NB4 (cell line): ENCODE data around the gene PITPNM3.
A peak's percentile ranks its signal among the peaks of the same experiment; 100 is the strongest.

Experiments
- DNase-seq: peaks from one replicate; pipeline ENCODE4 v3.0.0; 2010; ENCODE audit warnings: low read depth
- H3K4me3 ChIP-seq: one replicate; pipeline ENCODE4 v1.5.1; 2011; ENCODE audit warnings: mild to moderate bottlenecking, low read depth, low read length, moderate library complexity
- MYC ChIP-seq: IDR thresholded peaks from 2 replicates; pipeline ENCODE4 v1.6.1; 2011; ENCODE audit warnings: low read depth, low read length
- POLR2A ChIP-seq: IDR thresholded peaks from 2 replicates; pipeline ENCODE4 v1.6.1; 2011; ENCODE audit warnings: mild to moderate bottlenecking; ENCODE audit not compliant: insufficient read length; ENCODE audit errors: extremely low read depth
- TF ChIP-seq, protein P1 (sequence below): IDR thresholded peaks from 2 replicates; pipeline ENCODE4 v1.6.1; 2011; ENCODE audit warnings: low read depth, low read length
- TF ChIP-seq, protein P2 (sequence below): IDR thresholded peaks from one replicate; pipeline ENCODE4 v1.5.1; 2012; ENCODE audit warnings: low read depth, low read length

PITPNM3 gene

DNA sequence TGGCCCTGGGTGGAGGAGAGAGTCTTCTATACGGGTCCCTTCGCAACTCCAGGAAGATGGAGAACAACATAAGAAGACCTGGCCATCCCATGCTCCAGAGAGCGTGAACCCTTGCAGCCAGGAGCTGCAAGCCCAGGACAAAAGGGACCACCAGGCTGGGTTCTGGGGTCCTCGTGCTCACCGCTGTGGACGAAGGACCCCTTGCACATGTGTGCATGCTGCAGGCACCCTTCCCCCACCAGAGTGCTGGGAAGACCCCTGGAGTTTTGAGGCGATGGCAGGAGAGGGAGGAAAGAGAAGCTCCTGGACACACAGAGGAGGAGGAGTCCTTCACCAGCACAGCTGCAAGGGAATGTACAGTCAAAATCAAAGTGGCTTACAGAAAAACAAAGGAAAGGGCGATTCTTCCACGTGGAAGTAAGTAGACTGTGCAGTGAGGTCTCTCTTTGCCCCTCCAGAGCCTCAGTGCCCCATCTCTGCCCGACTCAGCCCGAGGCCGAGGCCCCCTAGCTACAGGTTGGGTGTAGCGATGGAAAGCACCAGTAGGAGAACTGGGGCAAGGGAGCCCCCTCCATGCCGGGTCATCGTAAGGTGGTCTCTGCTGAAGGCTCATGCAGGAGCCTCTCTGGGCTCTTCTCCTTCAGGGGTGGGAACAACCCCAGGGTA lies 60.8 kb downstream of the PITPNM3 start:
- no peak overlapping the region for H3K4me3 ChIP-seq
- DNase-seq: no peak
- TF ChIP-seq MYC: no peak
- no peak for TF ChIP-seq POLR2A
- TF ChIP-seq, protein P1, sequence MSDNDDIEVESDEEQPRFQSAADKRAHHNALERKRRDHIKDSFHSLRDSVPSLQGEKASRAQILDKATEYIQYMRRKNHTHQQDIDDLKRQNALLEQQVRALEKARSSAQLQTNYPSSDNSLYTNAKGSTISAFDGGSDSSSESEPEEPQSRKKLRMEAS: no peak
- TF ChIP-seq, protein P2, sequence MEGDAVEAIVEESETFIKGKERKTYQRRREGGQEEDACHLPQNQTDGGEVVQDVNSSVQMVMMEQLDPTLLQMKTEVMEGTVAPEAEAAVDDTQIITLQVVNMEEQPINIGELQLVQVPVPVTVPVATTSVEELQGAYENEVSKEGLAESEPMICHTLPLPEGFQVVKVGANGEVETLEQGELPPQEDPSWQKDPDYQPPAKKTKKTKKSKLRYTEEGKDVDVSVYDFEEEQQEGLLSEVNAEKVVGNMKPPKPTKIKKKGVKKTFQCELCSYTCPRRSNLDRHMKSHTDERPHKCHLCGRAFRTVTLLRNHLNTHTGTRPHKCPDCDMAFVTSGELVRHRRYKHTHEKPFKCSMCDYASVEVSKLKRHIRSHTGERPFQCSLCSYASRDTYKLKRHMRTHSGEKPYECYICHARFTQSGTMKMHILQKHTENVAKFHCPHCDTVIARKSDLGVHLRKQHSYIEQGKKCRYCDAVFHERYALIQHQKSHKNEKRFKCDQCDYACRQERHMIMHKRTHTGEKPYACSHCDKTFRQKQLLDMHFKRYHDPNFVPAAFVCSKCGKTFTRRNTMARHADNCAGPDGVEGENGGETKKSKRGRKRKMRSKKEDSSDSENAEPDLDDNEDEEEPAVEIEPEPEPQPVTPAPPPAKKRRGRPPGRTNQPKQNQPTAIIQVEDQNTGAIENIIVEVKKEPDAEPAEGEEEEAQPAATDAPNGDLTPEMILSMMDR: no peak

DNA sequence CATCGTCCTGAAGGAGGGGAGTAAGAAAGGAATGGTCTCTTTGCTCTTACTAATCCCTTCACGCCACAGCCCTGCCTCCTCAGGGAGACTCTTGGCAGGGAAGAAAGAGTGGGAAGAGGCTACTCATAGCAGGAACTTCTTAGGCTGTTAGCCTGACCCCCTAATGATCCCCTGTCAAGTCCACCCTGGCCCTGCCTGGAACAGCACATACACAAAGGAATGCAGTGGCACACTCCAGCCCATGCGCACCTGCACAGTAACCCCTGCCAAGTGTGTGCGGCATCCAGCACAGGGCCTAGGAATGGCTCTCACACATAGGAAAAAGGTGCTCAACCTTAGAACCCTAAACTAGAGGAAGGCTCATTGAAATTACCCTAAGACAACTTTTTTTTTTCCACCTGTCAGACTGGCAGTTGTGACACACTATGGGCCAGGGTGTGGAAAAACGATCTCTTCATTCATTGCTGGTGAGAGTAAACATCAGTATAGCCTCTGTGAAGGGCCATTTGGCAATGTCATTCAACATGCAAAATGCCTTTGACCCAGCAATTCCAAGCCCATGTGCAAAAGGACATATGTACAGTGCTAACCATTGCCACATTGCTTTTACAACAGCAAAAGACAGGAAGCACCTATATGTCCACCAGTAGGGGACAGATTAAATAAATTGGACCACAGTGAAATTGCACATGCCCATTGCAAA lies 62.0 kb downstream of the PITPNM3 start:
- no peak overlapping the region for H3K4me3 ChIP-seq
- TF ChIP-seq, protein P1: no peak
- TF ChIP-seq, protein P2: no peak
- no peak for TF ChIP-seq POLR2A
- TF ChIP-seq MYC: no peak
- DNase-seq: no peak

GRCh38 chr17:6492892-6493674 lies 63.3 kb downstream of the PITPNM3 start:
- TF ChIP-seq, protein P1: no peak; the same call in 1 of the 2 replicates
- no peak for TF ChIP-seq MYC
- TF ChIP-seq, protein P2: no peak
- TF ChIP-seq POLR2A: no peak
- DNase-seq: peak; percentile 11
- H3K4me3 ChIP-seq: no peak overlapping the region

GRCh38 chr17:6491071-6491700 lies 65.2 kb downstream of the PITPNM3 start:
- TF ChIP-seq POLR2A (no peak), MYC (no peak)
- TF ChIP-seq, protein P2: no peak
- TF ChIP-seq, protein P1: no peak
- H3K4me3 ChIP-seq: no peak overlapping the region
- no peak for DNase-seq

GRCh38 chr17:6489016-6489550 lies 67.3 kb downstream of the PITPNM3 start:
- H3K4me3 ChIP-seq: no peak overlapping the region
- no peak for DNase-seq
- TF ChIP-seq MYC: no peak
- no peak for TF ChIP-seq POLR2A
- TF ChIP-seq, protein P2: no peak
- TF ChIP-seq, protein P1: no peak
